Astrocyte (in vitro differentiated cells and primary cell): ENCODE results near the gene THSD7B. TPM values are rescaled to one million over a fixed set of nuclear protein-coding genes. Genes with fewer than 3 reads are reported as not detected.

Experiments used
- DNase-seq: peaks from one replicate; pipeline ENCODE4 v3.0.0-alpha.2; 2010; ENCODE audit warnings: low read depth
- FAIRE-seq: peaks from 2 replicates; lab custom pipeline; 2011; peaks lifted over from hg19 to GRCh38; lab: Jason Lieb, UNC
- H2AFZ ChIP-seq: 2 replicates; pipeline ENCODE4 v1.6.0; 2012; ENCODE audit warnings: low read depth, low read length, inconsistent platforms
- H3K27ac ChIP-seq: 2 replicates; pipeline ENCODE4 v1.5.1; 2011; ENCODE audit warnings: low read depth, low read length, inconsistent platforms
- H3K27me3 ChIP-seq: 2 replicates; pipeline ENCODE4 v1.6.0; 2011; ENCODE audit warnings: low read length, inconsistent platforms; ENCODE audit not compliant: insufficient read depth
- H3K36me3 ChIP-seq: 2 replicates; pipeline ENCODE4 v1.5.1; 2011; ENCODE audit warnings: low read length, inconsistent platforms; ENCODE audit not compliant: insufficient read depth
- H3K4me1 ChIP-seq: 2 replicates; pipeline ENCODE4 v1.5.1; 2011; ENCODE audit warnings: low read length, inconsistent platforms; ENCODE audit not compliant: insufficient read depth
- H3K4me2 ChIP-seq: 2 replicates; pipeline ENCODE4 v1.6.0; 2012; ENCODE audit warnings: low read length, inconsistent platforms
- H3K4me3 ChIP-seq: 2 replicates; pipeline ENCODE4 v1.5.1; 2011; ENCODE audit warnings: low read depth, mild to moderate bottlenecking, low read length, inconsistent platforms; ENCODE audit not compliant: insufficient read depth
- H3K79me2 ChIP-seq: 2 replicates; pipeline ENCODE4 v1.6.0; 2012; ENCODE audit warnings: mild to moderate bottlenecking, low read length, inconsistent platforms; ENCODE audit not compliant: insufficient read depth
- H3K9ac ChIP-seq: 2 replicates; pipeline ENCODE4 v1.6.0; 2012; ENCODE audit warnings: mild to moderate bottlenecking, low read length, inconsistent platforms
- H3K9me3 ChIP-seq: 2 replicates; pipeline ENCODE4 v1.5.1; 2012; ENCODE audit warnings: low read depth, mild to moderate bottlenecking, low read length, inconsistent platforms; ENCODE audit not compliant: insufficient read depth
- H4K20me1 ChIP-seq: 2 replicates; pipeline ENCODE4 v1.6.0; 2012; ENCODE audit warnings: low read length, inconsistent platforms; ENCODE audit not compliant: insufficient read depth
- H3K27ac Mint-ChIP-seq: one replicate; pipeline ENCODE4 v1.8.0; 2021; ENCODE audit warnings: mild to moderate bottlenecking, mixed read lengths; ENCODE audit not compliant: unreplicated experiment
- H3K27me3 Mint-ChIP-seq: one replicate; pipeline ENCODE4 v1.8.0; 2021; ENCODE audit warnings: low read depth, mixed read lengths; ENCODE audit not compliant: unreplicated experiment
- H3K36me3 Mint-ChIP-seq: one replicate; pipeline ENCODE4 v1.8.0; 2021; ENCODE audit warnings: low read depth, mixed read lengths; ENCODE audit not compliant: unreplicated experiment
- H3K4me1 Mint-ChIP-seq: one replicate; pipeline ENCODE4 v1.8.0; 2021; ENCODE audit warnings: low read depth, mixed read lengths; ENCODE audit not compliant: unreplicated experiment
- H3K4me3 Mint-ChIP-seq: one replicate; pipeline ENCODE4 v1.8.0; 2021; ENCODE audit warnings: mild to moderate bottlenecking, moderate library complexity, mixed read lengths; ENCODE audit not compliant: unreplicated experiment
- H3K9me3 Mint-ChIP-seq: one replicate; pipeline ENCODE4 v1.8.0; 2021; ENCODE audit warnings: mild to moderate bottlenecking, mixed read lengths; ENCODE audit not compliant: unreplicated experiment
- CTCF ChIP-seq: IDR thresholded peaks from 2 replicates; pipeline ENCODE4 v1.5.1; 2011; ENCODE audit warnings: low read depth, mild to moderate bottlenecking, inconsistent platforms, low read length, moderate library complexity; ENCODE audit not compliant: insufficient read depth
- EZH2 ChIP-seq: IDR thresholded peaks from 2 replicates; pipeline ENCODE4 v1.6.1; 2012; ENCODE audit warnings: mild to moderate bottlenecking, low read length, inconsistent platforms; ENCODE audit not compliant: insufficient read depth
- total RNA-seq: library from RNA; stranded (reverse); gene quantifications from 2 replicates; pipeline ENCODE4 v1.2.1, GENCODE V29; 2021

THSD7B gene
- total RNA-seq, 1 donor from 2014 or later = 0.18 TPM

GRCh38 chr2:137093116-137093515 is 327.8 kb downstream of the THSD7B start:
- Mint-ChIP-seq H3K27me3 (no peaks in the 10 kb centered on the region), H3K27ac (no peak overlapping the region), H3K4me3 (no peak overlapping the region), H3K36me3 (no peaks in the 10 kb centered on the region), H3K9me3 (no peaks in the 10 kb centered on the region), H3K4me1 (no peaks in the 10 kb centered on the region)
- DNase-seq (no peak), FAIRE-seq (no peak)
- no peaks in the 10 kb centered on the region for H3K36me3 ChIP-seq
- no peak overlapping the region for H3K4me3 ChIP-seq
- H3K27ac ChIP-seq = no peak overlapping the region
- H3K9me3 ChIP-seq = no peaks in the 10 kb centered on the region
- no peaks in the 10 kb centered on the region for H3K27me3 ChIP-seq
- TF ChIP-seq CTCF (no peak), EZH2 (no peak)
- H4K20me1 ChIP-seq = no peaks in the 10 kb centered on the region
- no peaks in the 10 kb centered on the region for H3K4me1 ChIP-seq
- no peaks in the 10 kb centered on the region for H3K79me2 ChIP-seq
- H2AFZ ChIP-seq = no peak overlapping the region
- H3K4me2 ChIP-seq = no peak overlapping the region
- no peak overlapping the region for H3K9ac ChIP-seq

GRCh38 chr2:137096187-137096586 is 330.8 kb downstream of the THSD7B start:
- FAIRE-seq = no peak
- no peaks in the 10 kb centered on the region for H3K27me3 Mint-ChIP-seq

More at GRCh38 chr2:137096187-137096586, 330.8 kb downstream of the THSD7B start:
- H3K27ac ChIP-seq = no peak overlapping the region
- Mint-ChIP-seq H3K9me3 (no peaks in the 10 kb centered on the region), H3K27ac (no peak overlapping the region), H3K36me3 (no peaks in the 10 kb centered on the region), H3K4me3 (no peak overlapping the region), H3K4me1 (no peaks in the 10 kb centered on the region)
- TF ChIP-seq EZH2 (no peak), CTCF (no peak)
- H3K79me2 ChIP-seq = no peaks in the 10 kb centered on the region
- no peaks in the 10 kb centered on the region for H3K9me3 ChIP-seq
- H3K36me3 ChIP-seq = no peaks in the 10 kb centered on the region
- H3K27me3 ChIP-seq = no peaks in the 10 kb centered on the region
- no peaks in the 10 kb centered on the region for H3K4me1 ChIP-seq
- no peak overlapping the region for H3K9ac ChIP-seq
- DNase-seq = no peak
- no peak overlapping the region for H3K4me2 ChIP-seq
- no peak overlapping the region for H3K4me3 ChIP-seq
- H2AFZ ChIP-seq = no peak overlapping the region
- no peaks in the 10 kb centered on the region for H4K20me1 ChIP-seq
